Neuron (in vitro differentiated cells): ENCODE results near the gene WDR26.

ENCODE experiments used
- H2AFZ ChIP-seq: one replicate; pipeline ENCODE4 v1.6.1; 2013; ENCODE audit warnings: low read depth, mild to moderate bottlenecking, inconsistent platforms, low read length, moderate library complexity
- H3K27me3 ChIP-seq: one replicate; pipeline ENCODE4 v1.6.1; 2013; ENCODE audit warnings: low read length; ENCODE audit not compliant: insufficient read depth
- H3K36me3 ChIP-seq: one replicate; pipeline ENCODE4 v1.6.1; 2013; ENCODE audit warnings: low read length; ENCODE audit not compliant: insufficient read depth
- H3K4me1 ChIP-seq: one replicate; pipeline ENCODE4 v1.6.1; 2013; ENCODE audit warnings: low read length; ENCODE audit not compliant: insufficient read depth
- H3K4me3 ChIP-seq: 2 replicates; pipeline ENCODE4 v1.5.1; 2013; ENCODE audit warnings: mild to moderate bottlenecking, low read length, moderate library complexity
- H3K9me3 ChIP-seq: one replicate; pipeline ENCODE4 v1.6.1; 2013; ENCODE audit warnings: low read length

Gene WDR26

DNA sequence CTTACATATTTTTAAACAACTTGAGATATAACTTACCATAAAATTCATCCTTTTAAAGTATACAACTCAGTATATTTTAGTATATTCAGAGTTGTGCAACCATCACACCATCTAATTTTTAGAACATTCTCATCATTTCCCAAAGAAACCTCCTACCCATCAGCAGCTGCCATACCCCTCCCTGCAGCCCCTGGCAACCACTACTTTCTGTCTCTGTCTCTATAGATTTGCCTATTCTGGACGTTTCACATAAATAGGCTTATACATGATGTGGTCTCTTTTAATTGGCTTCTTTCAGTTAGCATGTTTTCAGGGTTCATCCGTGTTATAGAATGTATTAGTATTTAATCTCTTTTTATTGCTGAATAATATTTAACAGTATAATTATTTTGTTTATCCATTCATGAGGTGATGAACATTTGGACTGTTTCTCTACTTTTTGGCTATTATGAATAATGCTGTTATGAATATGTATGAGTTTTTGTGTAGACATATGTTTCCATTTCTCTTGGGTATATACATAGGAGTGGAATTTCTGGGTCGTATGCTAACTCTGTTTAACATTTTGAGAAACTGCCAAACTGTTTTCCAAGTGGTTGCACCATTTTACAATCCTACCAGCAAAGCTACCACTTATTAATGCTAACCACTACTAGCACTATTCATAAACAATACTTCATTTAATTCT lies 29.5 kb downstream of the WDR26 start:
- no peak overlapping the region for H2AFZ ChIP-seq
- peaks cover 80% of the 10 kb centered on the region for H3K36me3 ChIP-seq

DNA sequence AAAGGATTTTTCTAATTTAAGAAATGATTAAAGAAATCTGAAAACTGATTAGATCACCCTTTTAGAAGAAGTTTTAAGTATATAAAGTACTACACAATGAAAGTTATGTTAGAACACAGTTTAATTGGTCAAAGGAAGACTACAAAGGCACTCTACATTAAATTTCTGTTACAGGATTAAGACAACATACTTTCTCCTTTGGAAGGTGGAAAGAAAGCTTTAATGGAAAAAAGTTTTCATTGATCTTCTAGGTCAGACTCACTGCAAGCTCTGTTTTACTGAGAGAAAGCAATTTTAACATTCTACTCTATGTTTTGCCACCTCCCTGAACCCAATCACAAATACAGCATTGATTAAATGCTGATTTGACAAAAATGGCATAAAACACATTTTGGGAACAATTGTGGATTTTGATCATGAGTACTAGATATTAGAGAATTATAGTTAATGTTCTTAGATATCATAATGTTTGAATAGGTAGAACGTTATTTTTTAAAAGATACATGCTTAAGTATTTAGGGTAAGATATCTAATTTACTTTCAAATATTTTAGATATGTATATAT lies 32.0 kb downstream of the WDR26 start:
- no peaks in the 10 kb centered on the region for H3K27me3 ChIP-seq
- peaks cover 83% of the 10 kb centered on the region for H3K36me3 ChIP-seq
- H3K4me1 ChIP-seq = no peaks in the 10 kb centered on the region
- no peak overlapping the region for H3K4me3 ChIP-seq
- H2AFZ ChIP-seq = no peak overlapping the region
- no peaks in the 10 kb centered on the region for H3K9me3 ChIP-seq

More for the DNA sequence above, 29.5 kb downstream of the WDR26 start:
- no peak overlapping the region for H3K4me3 ChIP-seq
- no peaks in the 10 kb centered on the region for H3K27me3 ChIP-seq
- H3K4me1 ChIP-seq = no peaks in the 10 kb centered on the region
- H3K9me3 ChIP-seq = no peaks in the 10 kb centered on the region

DNA sequence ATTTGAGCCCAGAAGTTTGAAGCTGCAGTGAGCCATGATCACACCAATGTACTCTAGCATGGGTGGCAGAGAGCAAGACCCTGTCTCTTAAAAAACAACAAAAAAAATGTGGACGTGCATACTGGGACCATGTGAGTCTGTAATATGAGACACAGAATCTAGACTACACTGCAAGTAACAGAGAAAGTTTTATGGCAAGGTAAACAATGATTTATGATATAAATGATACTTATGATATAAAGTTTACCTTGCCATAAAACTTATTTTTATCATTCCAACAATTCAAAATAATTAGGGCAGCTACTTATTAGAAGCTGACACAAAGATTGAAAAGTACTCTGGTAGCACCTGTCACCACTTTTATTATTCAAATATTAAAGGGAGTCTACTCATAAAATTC lies 34.7 kb downstream of the WDR26 start:
- no peak overlapping the region for H2AFZ ChIP-seq
- H3K36me3 ChIP-seq = peaks cover 88% of the 10 kb centered on the region
- no peaks in the 10 kb centered on the region for H3K27me3 ChIP-seq
- H3K4me1 ChIP-seq = no peaks in the 10 kb centered on the region
- H3K4me3 ChIP-seq = no peak overlapping the region
- no peaks in the 10 kb centered on the region for H3K9me3 ChIP-seq

DNA sequence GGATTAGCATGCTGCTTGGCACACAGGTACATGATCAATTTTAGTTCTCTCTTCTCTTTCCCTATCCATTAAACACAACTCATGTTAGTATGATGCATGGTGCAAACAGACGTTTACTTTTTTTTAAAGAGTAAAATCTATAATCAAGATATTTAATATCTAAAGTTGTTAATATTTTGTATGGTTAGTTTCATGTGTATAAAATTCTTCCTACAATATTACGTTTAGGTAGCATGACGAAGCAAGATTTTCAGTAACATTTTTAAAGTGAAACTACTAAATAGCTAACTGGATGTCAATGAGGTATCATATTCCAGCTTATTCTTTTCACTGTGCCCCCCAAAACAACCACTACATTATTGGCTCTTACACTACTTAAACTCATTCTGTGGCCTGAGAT lies 41.3 kb downstream of the WDR26 start:
- H3K36me3 ChIP-seq = peaks cover 90% of the 10 kb centered on the region

DNA sequence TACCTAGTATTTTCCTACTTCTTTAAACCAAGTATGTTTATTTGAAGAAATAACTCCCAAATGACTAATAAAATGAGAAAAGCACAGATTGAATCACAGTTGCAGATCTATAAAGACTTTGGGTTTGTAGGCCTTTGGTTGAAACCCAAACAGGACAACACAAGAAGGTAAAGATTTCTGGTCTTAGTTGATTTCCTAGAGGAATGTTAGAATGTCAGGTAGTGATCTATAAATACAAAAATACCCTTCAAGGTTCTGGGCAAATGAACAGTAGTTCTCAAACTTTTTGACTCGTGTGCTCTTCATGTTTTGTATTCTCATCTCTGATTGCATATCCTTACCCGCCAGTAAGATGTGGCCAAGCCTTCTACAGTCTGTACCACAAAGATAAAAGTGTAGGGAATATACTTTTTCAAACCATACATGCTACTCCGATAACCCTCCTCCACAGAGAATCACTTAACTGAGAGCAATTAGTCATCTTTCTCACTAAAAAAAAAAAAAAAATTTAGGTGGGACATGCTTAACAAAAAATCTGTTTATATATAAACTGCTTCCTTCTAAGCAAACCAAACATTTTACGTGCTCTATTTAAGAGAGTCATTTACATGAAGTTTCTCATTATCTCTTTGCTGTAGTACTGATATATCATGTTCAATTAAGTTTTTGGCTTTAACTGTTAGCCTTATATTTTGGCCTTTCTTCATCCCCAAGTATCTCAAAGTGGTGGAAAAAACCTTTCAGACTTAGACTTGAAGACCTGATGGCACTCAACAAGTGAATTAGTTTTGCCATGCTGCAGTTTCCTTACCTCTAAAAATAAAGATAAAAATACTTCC lies 42.0 kb downstream of the WDR26 start:
- H3K4me1 ChIP-seq = no peaks in the 10 kb centered on the region
- no peaks in the 10 kb centered on the region for H3K9me3 ChIP-seq
- peaks cover 89% of the 10 kb centered on the region for H3K36me3 ChIP-seq

More for the DNA sequence above, 41.3 kb downstream of the WDR26 start:
- Histone ChIP-seq H3K4me3 (no peak overlapping the region), H3K27me3 (no peaks in the 10 kb centered on the region), H3K4me1 (no peaks in the 10 kb centered on the region), H3K9me3 (no peaks in the 10 kb centered on the region), H2AFZ (no peak overlapping the region)

DNA sequence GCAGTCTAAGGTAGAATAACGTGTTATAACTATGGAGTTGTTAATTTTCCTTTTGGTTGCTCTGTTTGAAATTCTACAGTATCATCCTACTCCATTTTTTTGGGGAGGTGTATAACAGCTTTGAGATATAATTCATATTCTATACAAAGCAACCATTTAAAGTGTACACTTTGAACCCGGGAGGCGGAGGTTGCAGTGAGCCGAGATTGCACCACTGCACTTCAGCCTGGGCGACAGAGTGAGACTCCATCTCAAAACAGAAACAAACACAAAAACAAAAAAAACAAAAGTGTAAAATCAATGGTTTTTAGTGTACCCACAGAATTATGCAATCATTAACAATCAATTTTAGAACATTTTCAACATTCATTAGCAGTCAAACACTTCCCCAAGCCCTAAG lies 44.1 kb downstream of the WDR26 start:
- H3K36me3 ChIP-seq = peaks cover 82% of the 10 kb centered on the region
- no peak overlapping the region for H3K4me3 ChIP-seq
- no peaks in the 10 kb centered on the region for H3K9me3 ChIP-seq
- peaks cover 5% of the 10 kb centered on the region for H3K4me1 ChIP-seq
- no peaks in the 10 kb centered on the region for H3K27me3 ChIP-seq
- H2AFZ ChIP-seq = no peak overlapping the region

More for the DNA sequence above, 42.0 kb downstream of the WDR26 start:
- Histone ChIP-seq H2AFZ (no peak overlapping the region), H3K4me3 (no peak overlapping the region), H3K27me3 (no peaks in the 10 kb centered on the region)

DNA sequence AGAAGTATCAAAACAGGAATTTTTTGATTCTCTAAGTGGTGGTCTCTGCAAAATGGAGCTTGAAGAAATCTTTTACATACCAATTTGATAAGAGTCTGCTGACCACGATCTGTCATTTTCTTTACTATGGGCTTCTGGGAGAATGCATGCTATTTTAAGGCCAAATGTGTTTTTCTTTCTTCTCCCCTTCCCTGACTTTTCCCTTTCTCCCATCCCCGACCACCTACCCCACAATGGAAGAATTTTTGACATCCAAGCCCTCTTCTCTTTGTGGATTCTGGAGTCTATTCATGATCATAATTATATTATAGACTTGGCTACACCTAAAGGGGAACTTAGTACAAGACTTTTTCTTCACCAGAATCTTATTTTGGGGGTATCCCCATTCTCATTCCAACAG lies 46.7 kb downstream of the WDR26 start:
- Histone ChIP-seq H3K4me1 (peaks cover 5% of the 10 kb centered on the region), H2AFZ (no peak overlapping the region), H3K4me3 (no peak overlapping the region), H3K9me3 (no peaks in the 10 kb centered on the region), H3K27me3 (no peaks in the 10 kb centered on the region), H3K36me3 (peaks cover 62% of the 10 kb centered on the region)

DNA sequence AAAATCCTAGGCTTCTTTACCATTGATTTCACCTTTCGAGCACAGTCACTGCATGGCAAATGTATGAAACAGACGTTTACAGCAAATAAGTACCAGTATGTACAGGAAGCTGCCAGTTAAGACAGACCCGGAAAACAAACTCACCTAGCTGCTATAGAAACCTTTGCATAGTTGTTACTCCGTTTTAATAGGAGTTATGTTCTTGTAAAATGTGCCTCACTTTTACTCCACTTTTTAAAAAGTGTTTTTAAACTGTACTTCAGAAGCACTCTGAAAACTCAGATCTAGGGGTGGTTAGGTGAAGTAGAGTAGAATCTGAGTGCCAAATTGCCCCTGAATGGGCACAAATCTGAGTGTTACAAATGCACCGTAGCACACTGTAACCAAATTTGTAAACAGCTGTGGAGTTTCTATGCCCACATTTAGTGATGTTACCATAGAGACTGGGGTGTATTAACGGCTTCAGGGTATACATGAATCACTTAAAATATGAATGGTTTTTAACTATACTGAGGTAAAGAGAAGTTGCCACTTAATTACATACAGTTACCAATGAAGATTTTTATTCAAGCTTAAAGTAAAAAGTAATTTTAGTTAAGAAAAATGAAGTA lies 47.2 kb downstream of the WDR26 start:
- Histone ChIP-seq H3K36me3 (peaks cover 57% of the 10 kb centered on the region), H2AFZ (no peak overlapping the region), H3K27me3 (no peaks in the 10 kb centered on the region), H3K4me3 (no peak overlapping the region), H3K4me1 (peaks cover 5% of the 10 kb centered on the region), H3K9me3 (no peaks in the 10 kb centered on the region)

DNA sequence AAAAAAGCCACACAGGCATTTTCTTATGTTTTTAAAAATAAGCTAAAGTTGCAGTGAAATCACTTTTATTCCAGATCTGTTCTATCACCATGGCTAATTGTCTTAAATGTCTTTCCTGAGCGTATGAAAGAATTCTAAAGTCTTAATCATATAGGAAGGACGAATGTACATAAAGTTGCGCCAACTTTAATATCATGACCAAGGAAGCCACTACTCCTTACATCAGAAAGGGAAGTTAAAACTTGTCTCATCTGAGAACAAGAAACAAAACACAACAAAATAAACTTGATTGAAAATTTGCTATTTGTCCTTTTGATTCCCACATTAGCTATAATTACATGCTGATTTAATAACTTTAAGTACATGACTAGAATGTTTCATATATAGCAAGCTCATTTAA lies 51.4 kb downstream of the WDR26 start:
- Histone ChIP-seq H3K27me3 (no peaks in the 10 kb centered on the region), H3K9me3 (no peaks in the 10 kb centered on the region), H3K4me1 (peaks cover 5% of the 10 kb centered on the region), H3K4me3 (no peak overlapping the region), H3K36me3 (peaks cover 33% of the 10 kb centered on the region), H2AFZ (no peak overlapping the region)

DNA sequence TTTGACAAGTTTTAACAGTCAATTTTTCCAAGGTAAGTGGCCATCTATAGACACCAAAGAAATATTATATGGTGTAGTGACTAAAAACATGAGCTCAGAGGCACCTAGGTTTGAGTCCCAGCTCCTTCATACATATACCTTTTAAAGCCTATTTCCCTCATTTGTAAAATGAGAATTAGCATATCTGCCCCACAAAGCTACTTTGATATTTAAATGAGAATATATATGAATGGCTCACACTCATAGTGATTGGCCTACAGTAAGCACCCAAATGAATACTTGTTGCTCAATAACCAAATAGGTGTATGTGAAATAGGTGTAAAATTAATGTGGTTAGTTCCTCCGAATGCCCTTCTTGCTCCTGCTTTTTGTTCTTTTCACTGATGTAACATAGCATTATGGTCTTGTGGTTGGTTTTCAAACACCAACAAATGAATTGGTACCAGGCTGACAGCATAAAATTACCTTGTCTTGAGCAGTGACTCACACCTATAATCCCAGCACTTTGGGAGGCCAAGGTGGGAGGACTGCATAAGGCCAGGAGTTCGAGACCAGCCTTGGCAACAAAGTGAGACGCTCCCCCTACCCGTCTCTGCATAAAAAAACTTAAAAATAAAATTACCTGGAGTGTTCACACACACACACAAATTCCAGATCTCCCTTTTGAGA lies 52.6 kb downstream of the WDR26 start:
- Histone ChIP-seq H3K9me3 (no peaks in the 10 kb centered on the region), H3K27me3 (no peaks in the 10 kb centered on the region), H2AFZ (no peak overlapping the region), H3K36me3 (peaks cover 31% of the 10 kb centered on the region), H3K4me3 (no peak overlapping the region), H3K4me1 (peaks cover 5% of the 10 kb centered on the region)

DNA sequence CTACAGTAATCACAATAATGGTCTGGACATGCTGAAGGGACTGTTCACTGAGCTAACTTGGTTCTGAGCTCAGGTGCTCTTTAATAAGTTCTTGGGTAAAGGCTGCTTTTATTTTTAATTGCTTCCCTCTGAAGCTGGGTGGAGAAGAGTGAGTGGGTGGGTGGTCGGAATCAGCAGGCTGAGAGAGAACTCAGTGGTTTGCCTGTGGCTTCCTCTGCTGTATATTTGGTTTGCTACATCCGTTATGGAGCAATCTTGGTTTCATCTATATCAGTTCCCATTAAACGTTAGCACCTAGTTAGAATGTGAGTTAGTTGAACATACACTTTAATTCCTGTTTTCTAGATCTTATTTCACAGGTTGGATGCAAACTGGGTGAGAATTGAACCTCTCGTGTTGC lies 54.6 kb downstream of the WDR26 start:
- H2AFZ ChIP-seq = no peak overlapping the region
- no peaks in the 10 kb centered on the region for H3K9me3 ChIP-seq
- H3K4me3 ChIP-seq = no peak overlapping the region
- peaks cover 41% of the 10 kb centered on the region for H3K36me3 ChIP-seq
- H3K27me3 ChIP-seq = no peaks in the 10 kb centered on the region
- H3K4me1 ChIP-seq = no peaks in the 10 kb centered on the region

DNA sequence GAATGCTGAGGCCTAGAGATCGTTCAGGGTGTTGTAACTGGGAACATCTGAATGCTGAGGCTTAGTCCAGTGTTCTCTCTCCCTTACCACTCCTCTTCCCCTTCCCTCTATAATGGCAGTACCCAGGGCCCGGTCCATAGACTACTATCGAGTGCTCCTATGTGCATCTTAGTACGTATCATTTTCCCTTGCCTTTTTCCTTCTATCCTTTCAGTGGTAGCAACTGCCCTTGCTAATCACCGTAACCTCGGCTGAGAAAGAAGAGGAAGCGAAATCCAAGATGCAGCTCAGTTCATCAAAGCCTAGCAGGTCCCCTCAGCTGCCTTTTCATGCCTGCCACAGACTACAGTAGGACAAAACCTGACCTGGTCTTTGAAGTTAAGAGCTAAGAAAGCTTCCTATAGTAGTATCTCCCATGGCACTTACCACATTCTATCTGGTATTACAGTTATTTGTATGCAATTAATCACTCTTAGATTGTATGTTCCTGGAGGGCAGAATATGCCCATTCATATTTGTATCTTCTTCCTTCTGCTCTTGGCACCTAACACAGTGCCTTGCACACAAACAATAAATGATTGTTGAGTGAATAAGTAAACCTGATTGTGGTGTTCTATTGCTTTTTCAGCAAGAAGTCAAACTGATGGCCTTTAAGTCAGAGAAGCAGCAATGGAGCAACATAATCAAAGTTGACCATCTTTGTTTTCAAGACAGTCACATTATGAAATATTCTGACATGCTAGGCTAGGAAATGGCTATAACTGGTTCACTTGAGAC lies 55.6 kb downstream of the WDR26 start:
- H3K4me1 ChIP-seq = no peaks in the 10 kb centered on the region

More for the DNA sequence above, 55.6 kb downstream of the WDR26 start:
- Histone ChIP-seq H3K4me3 (no peak overlapping the region), H3K27me3 (no peaks in the 10 kb centered on the region), H3K36me3 (peaks cover 47% of the 10 kb centered on the region), H2AFZ (no peak overlapping the region), H3K9me3 (no peaks in the 10 kb centered on the region)
